HFFc6 (cell line): Measurements from ENCODE around the gene SCAPER. TPM values are rescaled to one million over a fixed set of nuclear protein-coding genes. Genes with fewer than 3 reads are reported as not detected.

Experiments used
- DNase-seq: peaks from one replicate; pipeline ENCODE4 v3.0.0-alpha.2; 2018
- H3K27ac Mint-ChIP-seq: 2 replicates; pipeline ENCODE4 v1.8.0; 2020; ENCODE audit warnings: mild to moderate bottlenecking, mixed read lengths
- H3K27me3 Mint-ChIP-seq: 2 replicates; pipeline ENCODE4 v1.8.0; 2021; ENCODE audit warnings: mild to moderate bottlenecking, moderate library complexity, mixed read lengths; ENCODE audit not compliant: insufficient read depth
- H3K36me3 Mint-ChIP-seq: 2 replicates; pipeline ENCODE4 v1.8.0; 2021; ENCODE audit warnings: low read depth, mixed read lengths
- H3K4me1 Mint-ChIP-seq: 2 replicates; pipeline ENCODE4 v1.8.0; 2020; ENCODE audit warnings: low read depth, mixed read lengths
- H3K4me3 Mint-ChIP-seq: 2 replicates; pipeline ENCODE4 v1.8.0; 2020; ENCODE audit warnings: mild to moderate bottlenecking, moderate library complexity, mixed read lengths
- H3K9me3 Mint-ChIP-seq: 2 replicates; pipeline ENCODE4 v1.8.0; 2020; ENCODE audit warnings: mild to moderate bottlenecking, mixed read lengths
- CTCF ChIP-seq: fragments of 200-600 bp; sonication (generic); IDR thresholded peaks from 2 replicates; pipeline ENCODE4 v1.5.0; 2021; ENCODE audit warnings: antibody characterized with exemption, mild to moderate bottlenecking
- total RNA-seq, 6 experiments: library from RNA; stranded (reverse); fragmentation: NEBNext Ultra II Directional; extraction: Animal tissue kit (Norgen Biotek cat#: 25700); gene quantifications; 2 replicates in 1 of 6; 3 replicates in 5 of 6; pipeline ENCODE4 v1.2.3, GENCODE V29; 2021

The SCAPER gene
- total RNA-seq, 6 experiments from 2014 or later, result 6.9 to 10.1 (median 8.1) TPM

GRCh38 chr15:76483752-76484151, 421.4 kb downstream of the SCAPER start:
- Mint-ChIP-seq H3K36me3 (no peaks in the 10 kb centered on the region), H3K4me3 (no peak overlapping the region), H3K27ac (no peak overlapping the region), H3K27me3 (no peaks in the 10 kb centered on the region), H3K9me3 (no peaks in the 10 kb centered on the region), H3K4me1 (no peaks in the 10 kb centered on the region)
- TF ChIP-seq CTCF, result no peak
- no peak for DNase-seq

DNA sequence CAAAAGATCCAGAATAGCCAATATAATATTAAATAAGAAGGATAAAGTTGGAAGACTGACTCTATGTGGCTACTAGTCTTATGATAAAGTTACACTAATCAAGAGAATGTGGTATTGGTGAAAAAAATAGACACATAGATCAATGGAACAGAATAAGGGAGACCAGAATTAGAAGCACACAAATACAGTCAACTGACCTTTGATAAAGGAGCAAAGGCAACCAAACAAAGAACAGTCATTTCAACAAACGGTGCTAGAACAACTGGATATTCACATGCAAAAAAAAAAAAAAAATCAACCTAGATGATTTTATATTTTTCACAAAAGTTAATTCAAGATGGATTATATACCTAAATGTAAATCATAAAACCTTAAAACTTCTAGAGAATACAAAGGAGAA, 422.1 kb downstream of the SCAPER start:
- H3K27ac Mint-ChIP-seq, result no peak overlapping the region
- no peak for DNase-seq
- H3K36me3 Mint-ChIP-seq, result no peaks in the 10 kb centered on the region
- H3K4me1 Mint-ChIP-seq, result no peaks in the 10 kb centered on the region
- H3K9me3 Mint-ChIP-seq, result no peaks in the 10 kb centered on the region
- H3K27me3 Mint-ChIP-seq, result no peaks in the 10 kb centered on the region
- H3K4me3 Mint-ChIP-seq, result no peak overlapping the region
- TF ChIP-seq CTCF, result no peak

DNA sequence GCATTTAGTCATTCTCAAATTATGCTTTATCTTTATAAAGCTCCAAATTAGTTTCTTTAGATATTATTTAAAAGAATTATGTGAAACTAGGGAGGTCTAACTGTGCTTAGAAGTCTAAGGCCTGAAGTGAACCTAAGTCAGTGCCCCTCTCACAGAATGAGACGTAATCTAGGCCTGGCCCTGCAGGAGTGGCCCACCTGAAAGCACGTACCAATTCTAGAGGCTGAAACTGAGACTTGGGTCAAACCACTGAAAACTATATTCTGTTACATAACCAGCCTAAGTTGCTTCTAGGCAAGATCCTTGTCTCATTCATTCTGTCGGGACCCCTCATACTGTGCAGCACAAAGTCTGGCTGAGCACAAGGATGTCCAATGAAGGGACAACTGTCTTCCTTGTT, 424.9 kb downstream of the SCAPER start:
- no peak overlapping the region for H3K27ac Mint-ChIP-seq
- no peak overlapping the region for H3K4me3 Mint-ChIP-seq
- H3K4me1 Mint-ChIP-seq, result no peaks in the 10 kb centered on the region
- H3K36me3 Mint-ChIP-seq, result no peaks in the 10 kb centered on the region
- H3K27me3 Mint-ChIP-seq, result no peaks in the 10 kb centered on the region
- no peak for DNase-seq
- H3K9me3 Mint-ChIP-seq, result no peaks in the 10 kb centered on the region
- no peak for TF ChIP-seq CTCF

GRCh38 chr15:76470691-76471090, 434.4 kb downstream of the SCAPER start:
- H3K27me3 Mint-ChIP-seq, result no peaks in the 10 kb centered on the region
- H3K9me3 Mint-ChIP-seq, result peaks cover 13% of the 10 kb centered on the region
- peaks cover 15% of the 10 kb centered on the region for H3K4me1 Mint-ChIP-seq
- peaks cover 15% of the 10 kb centered on the region for H3K36me3 Mint-ChIP-seq
- TF ChIP-seq CTCF, result no peak
- no peak overlapping the region for H3K4me3 Mint-ChIP-seq
- DNase-seq, result peak; percentile 30
- H3K27ac Mint-ChIP-seq, result no peak overlapping the region

DNA sequence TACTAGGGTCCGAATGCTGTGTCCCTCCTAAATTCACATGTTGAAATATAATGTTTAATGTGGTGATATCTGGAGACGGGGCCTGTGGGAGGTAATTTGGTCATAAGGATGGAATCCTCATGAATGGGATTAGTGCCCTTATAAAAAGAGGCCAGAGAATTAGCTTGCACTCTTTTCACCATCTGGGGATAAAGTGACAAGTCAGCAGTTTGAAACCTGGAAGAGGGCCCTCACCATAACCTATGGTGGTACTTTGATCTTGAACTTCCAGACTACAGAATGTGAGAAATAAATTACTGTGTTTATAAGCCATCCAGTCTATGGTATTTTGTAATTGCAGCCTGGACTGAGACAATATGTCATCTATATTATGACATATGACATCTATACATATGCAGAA, 436.4 kb downstream of the SCAPER start:
- Mint-ChIP-seq H3K9me3 (peaks cover 13% of the 10 kb centered on the region), H3K4me3 (no peak overlapping the region), H3K36me3 (peaks cover 19% of the 10 kb centered on the region), H3K4me1 (peaks cover 15% of the 10 kb centered on the region), H3K27me3 (no peaks in the 10 kb centered on the region), H3K27ac (no peak overlapping the region)
- DNase-seq, result no peak
- TF ChIP-seq CTCF, result no peak

DNA sequence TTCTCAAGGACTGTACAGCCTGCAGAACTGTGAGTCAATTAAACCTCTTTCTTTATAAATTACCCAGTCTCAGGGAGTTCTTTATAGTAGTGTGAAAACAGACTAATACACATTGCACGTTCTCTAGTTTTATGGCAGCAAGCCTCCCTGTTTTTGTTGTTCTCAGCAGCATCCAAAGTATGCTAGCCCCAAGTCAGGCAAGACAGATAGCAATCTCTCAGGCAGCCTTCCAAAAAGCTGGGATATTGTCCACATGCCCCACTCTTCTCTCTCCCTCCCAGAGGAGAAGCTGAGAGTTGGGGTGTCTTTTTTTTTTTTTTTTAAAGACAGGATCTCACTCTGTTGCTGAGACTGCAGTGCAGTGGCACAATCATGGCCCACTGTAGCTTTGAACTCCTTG, 438.0 kb downstream of the SCAPER start:
- H3K27ac Mint-ChIP-seq, result no peak overlapping the region
- peaks cover 19% of the 10 kb centered on the region for H3K36me3 Mint-ChIP-seq
- no peak overlapping the region for H3K4me3 Mint-ChIP-seq
- peaks cover 16% of the 10 kb centered on the region for H3K4me1 Mint-ChIP-seq
- peaks cover 13% of the 10 kb centered on the region for H3K9me3 Mint-ChIP-seq
- H3K27me3 Mint-ChIP-seq, result no peaks in the 10 kb centered on the region
- TF ChIP-seq CTCF, result no peak
- peak; percentile 43 for DNase-seq
